VCaP (cell line): ENCODE data around the gene ERV3-1.
A peak's percentile ranks its signal among the peaks of the same experiment; 100 is the strongest.
"Not testable (repeated sequence)": the region's sequence is repeated elsewhere in the genome, so short reads cannot be mapped to it uniquely, and the experiment has no call there.

Experiments used
- H3K27ac ChIP-seq: fragments of 450-650 bp; 2 replicates; pipeline ENCODE4 v1.5.1; 2017
- TF ChIP-seq, protein P1 (sequence below): fragments of 450-650 bp; conservative IDR thresholded peaks from 2 replicates; pipeline ENCODE4 v1.5.1; 2017; ENCODE audit warnings: mild to moderate bottlenecking, moderate library complexity

Gene ERV3-1

DNA sequence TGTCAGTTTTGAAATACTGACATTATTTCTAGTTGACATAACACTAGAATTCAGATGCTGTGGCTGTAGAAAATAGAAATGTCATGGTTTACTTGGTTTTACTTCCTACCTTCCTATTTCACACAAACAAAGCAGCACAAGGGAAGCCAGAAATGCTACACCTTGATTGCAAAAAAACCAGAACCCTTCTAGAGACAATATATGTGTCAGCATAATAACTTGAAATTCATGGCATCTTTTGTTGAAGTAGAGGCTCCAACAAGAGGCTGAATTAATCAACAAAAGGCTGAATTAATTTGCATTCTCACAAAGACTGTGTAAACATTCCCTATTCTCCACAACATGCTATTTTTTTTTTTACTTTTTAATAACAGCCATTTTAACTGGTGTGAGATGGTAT is 40.9 kb downstream of the ERV3-1 start:
- H3K27ac ChIP-seq, result no peak overlapping the region
- TF ChIP-seq, protein P1, sequence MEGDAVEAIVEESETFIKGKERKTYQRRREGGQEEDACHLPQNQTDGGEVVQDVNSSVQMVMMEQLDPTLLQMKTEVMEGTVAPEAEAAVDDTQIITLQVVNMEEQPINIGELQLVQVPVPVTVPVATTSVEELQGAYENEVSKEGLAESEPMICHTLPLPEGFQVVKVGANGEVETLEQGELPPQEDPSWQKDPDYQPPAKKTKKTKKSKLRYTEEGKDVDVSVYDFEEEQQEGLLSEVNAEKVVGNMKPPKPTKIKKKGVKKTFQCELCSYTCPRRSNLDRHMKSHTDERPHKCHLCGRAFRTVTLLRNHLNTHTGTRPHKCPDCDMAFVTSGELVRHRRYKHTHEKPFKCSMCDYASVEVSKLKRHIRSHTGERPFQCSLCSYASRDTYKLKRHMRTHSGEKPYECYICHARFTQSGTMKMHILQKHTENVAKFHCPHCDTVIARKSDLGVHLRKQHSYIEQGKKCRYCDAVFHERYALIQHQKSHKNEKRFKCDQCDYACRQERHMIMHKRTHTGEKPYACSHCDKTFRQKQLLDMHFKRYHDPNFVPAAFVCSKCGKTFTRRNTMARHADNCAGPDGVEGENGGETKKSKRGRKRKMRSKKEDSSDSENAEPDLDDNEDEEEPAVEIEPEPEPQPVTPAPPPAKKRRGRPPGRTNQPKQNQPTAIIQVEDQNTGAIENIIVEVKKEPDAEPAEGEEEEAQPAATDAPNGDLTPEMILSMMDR, result no peak

DNA sequence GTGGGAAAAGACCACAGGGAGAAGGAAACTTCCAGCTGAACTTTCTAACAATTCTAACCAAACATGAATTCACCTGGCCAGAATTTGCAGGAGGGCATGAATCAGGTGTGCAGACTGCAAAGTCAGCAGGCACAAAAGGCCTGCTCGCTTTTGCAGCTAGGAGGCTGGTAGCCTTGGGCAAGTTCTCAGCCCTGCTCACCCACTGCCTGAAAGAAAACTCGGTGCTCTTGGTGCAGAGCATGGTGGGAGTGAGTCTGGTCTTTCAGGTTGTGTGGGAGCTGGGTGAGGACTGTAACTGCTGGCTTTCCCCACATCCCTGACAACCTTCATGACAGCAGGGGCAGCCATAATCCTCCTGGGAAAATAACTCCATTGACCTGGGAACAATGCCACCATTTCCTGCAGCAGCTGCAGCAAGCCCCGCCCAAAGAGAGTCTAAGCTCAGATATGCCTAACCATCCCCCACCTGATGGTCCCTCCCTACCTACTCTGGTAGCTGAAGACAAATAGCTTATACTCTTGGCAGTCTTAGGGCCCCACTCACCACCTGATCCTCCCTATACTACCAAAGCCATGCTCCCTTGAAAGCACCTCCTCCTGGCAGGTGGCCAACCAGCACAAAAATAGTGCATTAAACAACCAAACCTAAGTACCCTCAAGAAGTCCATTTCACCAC is 47.3 kb downstream of the ERV3-1 start:
- H3K27ac ChIP-seq, result no peak overlapping the region
- TF ChIP-seq, protein P1, result no peak

DNA sequence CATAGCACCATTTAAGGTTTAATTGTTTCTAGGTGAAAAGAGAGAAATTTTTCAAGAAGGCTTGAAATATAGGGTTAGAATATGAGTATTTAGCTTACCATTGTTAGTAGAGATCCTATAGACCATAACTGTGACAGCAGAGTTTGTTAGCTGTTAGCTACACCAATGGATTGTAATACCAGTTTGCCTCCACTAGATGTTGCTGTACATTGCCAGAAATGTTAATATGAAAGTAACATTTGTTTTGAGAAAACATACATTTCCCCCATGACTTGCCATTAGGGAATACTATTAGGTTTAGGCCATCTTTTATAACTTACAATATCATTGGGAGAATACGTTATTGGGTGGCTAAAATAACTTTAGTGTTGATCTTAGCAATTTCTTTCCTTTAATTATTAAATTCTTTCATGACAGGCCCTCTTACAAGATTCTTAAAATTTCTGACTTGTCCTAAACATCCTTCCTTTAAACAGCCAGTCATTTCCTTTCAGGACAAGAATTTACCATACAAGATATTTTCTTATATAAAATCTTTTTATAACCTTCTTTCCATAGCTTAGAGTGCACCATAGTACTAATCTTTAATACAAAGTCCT is 55.1 kb downstream of the ERV3-1 start:
- TF ChIP-seq, protein P1, result peak; percentile 87
- no peak overlapping the region for H3K27ac ChIP-seq

DNA sequence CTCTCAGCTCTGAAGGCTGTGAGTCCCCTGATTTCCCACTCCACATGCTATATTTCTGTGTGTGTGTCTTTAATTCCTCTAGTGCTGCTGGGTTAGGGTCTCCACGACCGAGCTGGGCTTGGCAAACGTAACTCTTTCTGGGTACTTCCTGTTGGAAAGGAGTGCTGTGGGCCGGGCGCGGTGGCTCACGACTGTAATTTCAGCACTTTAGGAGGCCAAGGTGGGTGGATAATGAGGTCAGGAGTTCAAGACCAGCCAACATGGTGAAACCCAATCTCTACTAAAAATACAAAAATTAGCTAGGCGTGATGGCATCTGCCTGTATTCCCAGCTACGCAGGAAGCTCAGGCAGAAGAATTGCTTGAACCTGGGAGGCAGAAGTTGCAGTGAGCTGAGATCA is 55.8 kb downstream of the ERV3-1 start:
- not testable (repeated sequence) for H3K27ac ChIP-seq

DNA sequence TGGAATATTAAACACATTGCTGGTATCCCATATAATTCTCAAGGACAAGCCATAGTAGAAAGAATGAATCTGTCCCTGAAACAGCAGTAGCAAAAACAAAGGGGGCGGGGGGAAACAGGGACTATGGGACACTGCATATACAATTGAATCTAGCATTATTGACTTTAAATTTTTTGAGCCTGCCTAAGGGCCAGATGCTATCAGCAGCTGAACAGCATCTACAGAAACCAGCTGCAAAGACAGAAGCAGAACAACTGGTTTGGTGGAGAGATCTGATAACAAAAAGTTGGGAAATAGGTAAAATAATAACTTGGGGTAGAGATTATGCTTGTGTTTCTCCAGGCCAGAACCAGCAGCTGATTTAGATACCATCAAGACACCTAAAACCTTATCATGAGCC is 57.7 kb downstream of the ERV3-1 start:
- not testable (repeated sequence) for H3K27ac ChIP-seq

DNA sequence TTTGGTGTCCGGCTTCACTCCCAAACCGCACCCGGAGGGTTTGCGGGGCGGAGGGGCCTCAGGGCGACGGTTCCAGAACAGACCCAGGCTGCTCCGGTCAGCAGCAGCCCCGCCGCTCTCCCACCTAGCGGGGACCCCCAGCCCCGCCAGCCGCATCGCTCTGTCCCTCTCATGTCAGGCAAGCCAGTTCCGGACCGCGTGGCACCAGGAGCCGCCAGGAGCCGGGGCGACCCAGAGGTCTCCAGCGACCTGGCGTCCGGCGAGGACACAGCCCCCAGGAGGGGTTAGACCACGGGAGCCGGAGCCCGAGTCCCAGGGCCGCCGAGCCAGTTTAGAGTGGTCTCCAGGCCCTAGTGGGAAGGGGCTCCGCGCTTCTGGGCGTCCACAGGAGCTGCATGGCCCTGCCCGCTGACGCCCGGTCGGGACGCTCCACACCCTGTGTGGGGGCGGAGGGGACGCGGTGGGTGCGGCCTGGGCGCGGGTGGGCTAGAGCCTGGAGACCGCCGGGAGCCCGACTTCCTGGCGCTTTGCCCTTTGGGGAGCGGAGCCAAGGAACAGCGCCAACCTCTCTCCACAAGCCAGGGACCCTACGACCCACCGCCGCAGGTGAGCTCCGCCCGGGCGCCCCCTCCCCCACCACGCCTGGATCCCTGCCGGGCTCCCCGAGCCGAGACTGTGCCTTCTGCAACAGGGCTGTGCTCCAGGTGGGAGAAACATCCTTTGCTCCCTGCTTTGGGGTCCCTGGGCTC is 59.1 kb downstream of the ERV3-1 start:
- TF ChIP-seq, protein P1, result no peak
- H3K27ac ChIP-seq, result peak overlapping the region; percentile 69; the same call in 1 of the 2 replicates

DNA sequence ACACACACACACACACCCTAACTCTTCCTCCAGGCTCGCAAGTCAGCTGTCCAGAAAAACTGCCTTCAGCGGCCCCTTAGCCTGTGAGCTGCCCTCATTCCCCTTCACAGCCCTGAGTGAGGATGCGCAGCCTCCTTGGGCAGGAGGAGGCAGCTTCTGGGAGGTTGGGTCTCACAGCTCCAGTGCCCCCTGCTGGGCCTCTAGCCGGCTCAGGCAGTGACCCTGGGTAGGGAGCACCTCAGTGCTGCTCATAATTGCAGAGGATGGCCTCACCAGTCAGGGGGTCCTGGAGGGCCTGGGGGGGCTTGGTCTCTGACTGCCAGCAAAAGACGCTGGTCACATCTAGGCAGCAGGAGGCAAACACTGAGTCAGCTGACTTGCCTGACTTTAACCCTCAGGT is 59.7 kb downstream of the ERV3-1 start:
- H3K27ac ChIP-seq, result no peak overlapping the region; the same call in 1 of the 2 replicates
- TF ChIP-seq, protein P1, result peak; percentile 63

DNA sequence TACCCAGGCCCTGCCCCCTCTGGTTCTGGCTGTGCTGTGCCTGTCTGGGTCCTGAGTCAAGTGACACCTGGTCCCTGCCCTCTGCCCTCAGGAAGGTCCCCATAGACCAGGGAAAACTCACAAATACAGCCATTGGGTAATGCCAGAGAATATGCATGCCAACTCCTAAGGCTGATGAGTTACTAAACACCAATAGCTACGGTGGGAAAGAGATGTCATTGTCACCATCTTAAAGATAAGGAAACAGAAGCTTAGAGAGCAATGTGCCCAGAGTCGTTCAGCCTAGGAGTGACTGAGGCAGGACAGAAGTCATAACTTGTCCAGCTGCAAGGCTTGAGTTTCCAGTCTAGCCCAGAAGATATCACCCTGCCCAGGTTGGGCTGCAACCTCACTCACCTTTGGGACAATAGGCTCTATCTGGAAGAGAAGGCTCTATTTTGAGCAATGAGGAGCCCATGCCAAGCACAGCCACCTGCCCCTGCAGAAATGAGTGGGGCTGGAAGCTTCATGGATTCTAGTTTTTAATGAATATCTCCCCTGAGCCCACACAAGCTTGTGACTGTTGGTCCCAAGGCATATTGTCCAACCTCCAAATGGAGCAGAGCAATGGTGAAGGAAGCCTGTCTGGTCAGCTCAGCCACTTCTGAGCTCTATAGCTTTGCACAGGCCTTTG is 60.8 kb downstream of the ERV3-1 start:
- H3K27ac ChIP-seq, result no peak overlapping the region
- TF ChIP-seq, protein P1, result no peak

DNA sequence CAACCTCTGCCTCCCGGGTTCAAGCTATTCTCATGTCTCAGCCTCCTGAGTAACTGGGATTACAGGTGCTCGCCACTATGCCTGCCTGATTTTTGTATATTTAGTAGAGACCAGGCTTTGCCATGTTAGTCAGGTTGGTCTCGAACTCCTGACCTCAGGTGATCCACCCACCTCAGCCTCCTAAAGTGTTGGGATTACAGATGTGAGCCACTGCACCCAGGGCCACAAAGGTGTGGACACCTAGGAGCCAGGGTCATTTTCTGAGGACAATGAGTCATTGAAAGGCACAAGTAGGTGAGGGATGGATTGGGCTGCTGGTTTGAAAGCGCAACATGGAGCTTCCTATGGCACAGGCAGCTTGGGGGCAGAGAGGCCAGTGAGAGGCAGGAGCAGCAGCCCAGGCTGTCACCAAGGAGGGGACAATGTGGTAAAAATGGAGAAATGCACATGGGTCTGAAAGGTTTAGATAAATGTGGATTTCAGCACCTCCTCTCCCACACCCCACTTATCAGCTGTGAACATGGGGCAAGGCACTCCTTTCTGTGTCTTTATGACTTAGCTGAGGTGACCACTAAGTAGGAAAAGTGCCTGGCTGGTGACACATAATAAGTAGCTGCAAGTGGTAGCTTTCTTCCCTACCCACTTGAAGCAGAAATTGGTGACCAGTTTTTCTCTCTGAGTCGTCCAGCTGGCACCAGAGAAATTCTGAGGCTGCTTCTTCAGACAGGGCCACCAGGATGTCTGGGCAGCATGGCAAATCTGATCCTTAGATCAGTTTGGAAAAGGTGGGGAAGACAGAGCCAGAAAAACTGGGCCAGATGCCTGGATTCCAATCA is 61.6 kb downstream of the ERV3-1 start:
- H3K27ac ChIP-seq, result not testable (repeated sequence)
